Endothelial cell (in vitro differentiated cells): ENCODE results near the gene YIPF6. TPM values are rescaled to one million over a fixed set of nuclear protein-coding genes. Genes with fewer than 3 reads are reported as not detected.

Experiments used
- DNase-seq: peaks from one replicate; pipeline ENCODE4 v3.0.0; 2021; ENCODE audit warnings: low spot score
- H3K27ac Mint-ChIP-seq: one replicate; pipeline ENCODE4 v1.8.0; 2021; ENCODE audit warnings: mixed read lengths, inconsistent platforms; ENCODE audit not compliant: unreplicated experiment
- H3K27me3 Mint-ChIP-seq: one replicate; pipeline ENCODE4 v1.8.0; 2021; ENCODE audit warnings: mild to moderate bottlenecking, moderate library complexity, mixed read lengths, inconsistent platforms; ENCODE audit not compliant: unreplicated experiment
- H3K36me3 Mint-ChIP-seq: one replicate; pipeline ENCODE4 v1.8.0; 2021; ENCODE audit warnings: mild to moderate bottlenecking, low read depth, mixed read lengths, inconsistent platforms; ENCODE audit not compliant: unreplicated experiment
- H3K4me1 Mint-ChIP-seq: one replicate; pipeline ENCODE4 v1.8.0; 2021; ENCODE audit warnings: mild to moderate bottlenecking, mixed read lengths, inconsistent platforms; ENCODE audit not compliant: unreplicated experiment
- H3K4me3 Mint-ChIP-seq: one replicate; pipeline ENCODE4 v1.8.0; 2021; ENCODE audit warnings: mild to moderate bottlenecking, mixed read lengths, inconsistent platforms; ENCODE audit not compliant: unreplicated experiment
- H3K9me3 Mint-ChIP-seq: one replicate; pipeline ENCODE4 v1.8.0; 2021; ENCODE audit warnings: mixed read lengths, inconsistent platforms; ENCODE audit not compliant: unreplicated experiment
- total RNA-seq: library from RNA; stranded (reverse); fragmentation: NEBNext Ultra II Directional; extraction: Animal tissue kit (Norgen Biotek cat#: 25700); gene quantifications from one replicate; pipeline ENCODE4 v1.2.1, GENCODE V29; 2021; ENCODE audit not compliant: unreplicated experiment
- TF ChIP-seq, protein P1 (sequence below): fragments of 200-600 bp; sonication (generic); IDR thresholded peaks from one replicate; pipeline ENCODE4 v1.5.0; 2021; ENCODE audit warnings: antibody characterized with exemption; ENCODE audit not compliant: unreplicated experiment

YIPF6 gene
- total RNA-seq, 1 donor from 2014 or later = 32.1 TPM

DNA sequence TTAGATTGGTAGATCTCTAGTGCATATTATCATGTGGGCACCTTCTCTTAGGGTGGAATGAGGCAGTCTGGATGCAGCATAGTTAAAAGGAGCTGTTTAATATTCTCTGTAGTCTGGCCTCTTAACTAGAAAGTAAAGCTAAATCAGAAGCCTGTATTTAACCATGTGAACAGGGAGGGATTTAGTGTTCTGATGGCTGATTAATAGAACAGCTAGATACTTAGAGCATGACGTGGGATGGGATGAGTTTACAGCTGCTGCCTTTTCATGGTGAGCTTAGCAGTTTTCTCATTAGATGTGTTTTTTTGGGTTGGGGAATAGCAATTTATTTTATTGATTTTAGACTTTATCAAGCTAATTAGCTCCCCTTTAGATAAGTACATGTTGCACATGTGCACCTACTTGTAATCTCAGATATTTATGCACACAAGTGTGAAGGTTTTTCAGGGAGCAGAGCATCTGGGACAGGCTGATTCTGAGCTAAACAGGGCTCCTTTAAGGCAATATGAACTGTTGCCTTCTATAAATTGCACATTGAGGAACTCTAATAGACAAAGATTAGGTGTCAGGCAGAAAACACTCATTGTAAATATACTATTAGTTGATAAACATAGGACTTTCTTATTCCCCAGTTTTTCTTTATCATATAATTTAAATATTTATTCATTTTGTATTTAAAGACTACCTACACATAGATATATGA, 34.1 kb downstream of the YIPF6 start:
- H3K36me3 Mint-ChIP-seq = no peaks in the 10 kb centered on the region
- H3K27me3 Mint-ChIP-seq = peaks cover 2% of the 10 kb centered on the region
- no peak overlapping the region for H3K4me3 Mint-ChIP-seq
- no peak overlapping the region for H3K27ac Mint-ChIP-seq
- no peaks in the 10 kb centered on the region for H3K9me3 Mint-ChIP-seq
- TF ChIP-seq, protein P1, sequence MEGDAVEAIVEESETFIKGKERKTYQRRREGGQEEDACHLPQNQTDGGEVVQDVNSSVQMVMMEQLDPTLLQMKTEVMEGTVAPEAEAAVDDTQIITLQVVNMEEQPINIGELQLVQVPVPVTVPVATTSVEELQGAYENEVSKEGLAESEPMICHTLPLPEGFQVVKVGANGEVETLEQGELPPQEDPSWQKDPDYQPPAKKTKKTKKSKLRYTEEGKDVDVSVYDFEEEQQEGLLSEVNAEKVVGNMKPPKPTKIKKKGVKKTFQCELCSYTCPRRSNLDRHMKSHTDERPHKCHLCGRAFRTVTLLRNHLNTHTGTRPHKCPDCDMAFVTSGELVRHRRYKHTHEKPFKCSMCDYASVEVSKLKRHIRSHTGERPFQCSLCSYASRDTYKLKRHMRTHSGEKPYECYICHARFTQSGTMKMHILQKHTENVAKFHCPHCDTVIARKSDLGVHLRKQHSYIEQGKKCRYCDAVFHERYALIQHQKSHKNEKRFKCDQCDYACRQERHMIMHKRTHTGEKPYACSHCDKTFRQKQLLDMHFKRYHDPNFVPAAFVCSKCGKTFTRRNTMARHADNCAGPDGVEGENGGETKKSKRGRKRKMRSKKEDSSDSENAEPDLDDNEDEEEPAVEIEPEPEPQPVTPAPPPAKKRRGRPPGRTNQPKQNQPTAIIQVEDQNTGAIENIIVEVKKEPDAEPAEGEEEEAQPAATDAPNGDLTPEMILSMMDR = no peak
- no peaks in the 10 kb centered on the region for H3K4me1 Mint-ChIP-seq
- DNase-seq = no peak

DNA sequence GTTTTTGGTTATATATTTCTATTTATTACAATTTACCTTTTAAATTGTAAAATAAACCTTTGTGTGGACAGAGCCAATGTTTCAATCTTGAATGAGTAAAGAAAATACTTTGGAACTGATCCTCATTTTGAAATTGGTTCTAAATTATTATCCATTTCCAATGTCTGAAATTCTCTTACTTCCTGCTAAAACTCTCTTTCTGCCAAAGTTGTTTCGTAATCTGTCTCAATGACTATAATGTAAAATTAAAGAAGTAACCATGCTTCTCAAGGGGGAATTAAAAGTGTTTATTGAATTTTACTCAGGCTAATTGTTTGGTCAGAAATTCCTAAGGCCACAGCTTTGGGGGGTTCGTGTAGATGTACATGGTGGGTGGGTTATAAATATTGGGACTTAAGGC, 34.8 kb downstream of the YIPF6 start:
- no peak overlapping the region for H3K27ac Mint-ChIP-seq
- no peaks in the 10 kb centered on the region for H3K36me3 Mint-ChIP-seq
- no peak for DNase-seq
- TF ChIP-seq, protein P1 = no peak
- peaks cover 4% of the 10 kb centered on the region for H3K27me3 Mint-ChIP-seq
- no peaks in the 10 kb centered on the region for H3K9me3 Mint-ChIP-seq
- H3K4me1 Mint-ChIP-seq = no peaks in the 10 kb centered on the region
- no peak overlapping the region for H3K4me3 Mint-ChIP-seq

DNA sequence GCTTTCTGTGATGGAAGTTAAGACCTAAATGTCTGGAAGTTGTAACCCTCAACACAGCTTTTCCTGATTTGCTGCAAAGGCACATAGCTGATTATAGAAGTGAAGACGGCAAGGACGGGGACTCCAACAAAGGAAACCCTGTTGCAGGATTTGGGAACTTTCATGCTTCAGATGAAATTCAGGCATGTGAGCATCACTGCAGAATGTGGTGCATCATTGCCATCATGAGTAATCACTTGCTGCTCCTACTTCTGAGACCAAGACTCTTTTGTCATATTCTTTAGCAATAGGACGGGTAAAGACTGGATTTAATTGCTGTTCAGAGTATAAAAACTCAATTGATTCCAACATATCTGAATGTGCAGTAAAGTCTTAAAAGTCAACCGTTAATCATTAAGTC, 35.8 kb downstream of the YIPF6 start:
- no peak overlapping the region for H3K4me3 Mint-ChIP-seq

DNA sequence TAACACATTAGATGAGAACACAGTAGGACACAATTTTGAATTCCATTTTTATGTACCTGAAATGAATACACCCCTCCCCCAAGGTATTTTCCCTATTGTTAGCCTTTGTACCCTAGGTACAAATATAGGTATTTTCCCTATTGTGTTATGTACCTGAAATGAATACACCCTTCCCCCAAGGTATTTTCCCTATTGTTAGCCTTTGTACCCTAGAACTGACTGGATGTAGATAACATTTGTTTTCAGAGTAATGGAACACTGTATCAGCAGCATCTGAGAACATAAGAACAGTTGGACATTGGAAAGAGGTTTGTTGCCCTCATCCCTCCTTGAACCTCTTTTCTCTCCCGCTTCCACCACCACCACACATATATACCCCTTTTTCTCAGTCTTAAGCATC, 37.6 kb downstream of the YIPF6 start:
- Mint-ChIP-seq H3K9me3 (no peaks in the 10 kb centered on the region), H3K4me1 (no peaks in the 10 kb centered on the region), H3K27ac (no peak overlapping the region), H3K27me3 (peaks cover 6% of the 10 kb centered on the region), H3K4me3 (no peak overlapping the region), H3K36me3 (no peaks in the 10 kb centered on the region)
- TF ChIP-seq, protein P1 = no peak
- DNase-seq = no peak

More for the DNA sequence above, 35.8 kb downstream of the YIPF6 start:
- H3K27ac Mint-ChIP-seq = no peak overlapping the region
- H3K4me1 Mint-ChIP-seq = no peaks in the 10 kb centered on the region
- TF ChIP-seq, protein P1 = no peak
- no peaks in the 10 kb centered on the region for H3K9me3 Mint-ChIP-seq
- no peaks in the 10 kb centered on the region for H3K36me3 Mint-ChIP-seq
- DNase-seq = no peak
- peaks cover 4% of the 10 kb centered on the region for H3K27me3 Mint-ChIP-seq

DNA sequence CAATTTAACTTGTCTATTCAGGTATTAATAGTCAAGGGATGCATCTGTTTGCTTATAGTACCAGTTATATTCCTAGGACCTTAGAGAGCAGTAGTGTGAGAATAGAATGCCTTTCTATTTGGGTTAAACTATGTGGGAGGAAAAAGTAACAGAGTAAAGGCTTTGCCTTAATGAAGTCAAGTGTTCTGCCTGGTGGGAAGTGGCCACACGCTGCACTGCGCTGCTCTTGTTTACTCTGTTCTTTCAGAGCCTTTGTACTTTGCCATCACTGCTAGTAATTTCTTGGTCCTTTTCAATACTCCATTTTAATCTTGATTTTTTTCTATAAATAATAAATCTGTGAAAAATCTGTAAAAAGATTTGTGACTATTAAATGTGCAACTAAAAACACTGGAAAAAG, 38.0 kb downstream of the YIPF6 start:
- TF ChIP-seq, protein P1 = no peak
- peaks cover 4% of the 10 kb centered on the region for H3K36me3 Mint-ChIP-seq
- peaks cover 6% of the 10 kb centered on the region for H3K27me3 Mint-ChIP-seq
- H3K9me3 Mint-ChIP-seq = no peaks in the 10 kb centered on the region
- no peaks in the 10 kb centered on the region for H3K4me1 Mint-ChIP-seq
- no peak overlapping the region for H3K4me3 Mint-ChIP-seq
- H3K27ac Mint-ChIP-seq = no peak overlapping the region
- DNase-seq = no peak
